SK-N-SH (cell line): ENCODE data around the gene ZNF814. TPM values are rescaled to one million over a fixed set of nuclear protein-coding genes. Genes with fewer than 3 reads are reported as not detected.
"Not testable (repeated sequence)": the region's sequence is repeated elsewhere in the genome, so short reads cannot be mapped to it uniquely, and the experiment has no call there.

Experiments
- CTCF ChIA-PET: fragments of 300-600, 350-600 bp; formaldehyde crosslinking; extraction: SDS; loops from one replicate; lab custom pipeline; 2021; lab: Yijun Ruan, JAX
- POLR2A ChIA-PET: fragments of 350-600 bp; sonication (Branson Sonifier 250); formaldehyde crosslinking; extraction: SDS; loops from one replicate; lab custom pipeline; 2020; ENCODE audit warnings: antibody characterized with exemption, inconsistent platforms; lab: Yijun Ruan, JAX
- DNase-seq: peaks from one replicate; pipeline ENCODE4 v3.0.0; 2012
- H2AFZ ChIP-seq: fragments of 200-600 bp; sonication (generic); 2 replicates; pipeline ENCODE4 v1.8.1; 2016; ENCODE audit warnings: antibody characterized with exemption, mild to moderate bottlenecking, low read depth
- H3F3A ChIP-seq: fragments of 200-600 bp; sonication (generic); replicated peaks from 2 replicates; pipeline ENCODE3; 2016; ENCODE audit warnings: antibody characterized with exemption, mild to moderate bottlenecking; ENCODE audit not compliant: insufficient read depth
- H3K27ac ChIP-seq, 2 experiments: fragments of 200-500 bp in 1 of 2; fragments of 200-600 bp in 1 of 2; sonication (Bioruptor generic) in 1 of 2; sonication (generic), shearing (Covaris generic) in 1 of 2; 2 replicates each; pipeline versions ENCODE4 v1.5.1 to v1.6.1; 2014 to 2016; ENCODE audit warnings: low read depth in 2 of 2, inconsistent platforms in 1 of 2, low read length in 1 of 2, mild to moderate bottlenecking in 1 of 2, mixed read lengths in 1 of 2
- H3K27me3 ChIP-seq: fragments of 200-600 bp; sonication (generic), shearing (Covaris generic); 2 replicates; pipeline ENCODE4 v1.6.1; 2016; ENCODE audit warnings: mixed run types; ENCODE audit not compliant: insufficient read depth
- H3K36me3 ChIP-seq, 2 experiments: fragments of 200-500 bp in 1 of 2; fragments of 200-600 bp in 1 of 2; sonication (Bioruptor generic) in 1 of 2; sonication (generic) in 1 of 2; replicated peaks in 1 of 2; 2 replicates each; pipeline versions ENCODE3 to v1.5.1; 2014 to 2016; ENCODE audit warnings: low read length in 1 of 2, mild to moderate bottlenecking in 1 of 2; ENCODE audit not compliant: insufficient read depth in 2 of 2, control insufficient read depth in 1 of 2
- H3K4me1 ChIP-seq, 2 experiments: fragments of 200-500 bp in 1 of 2; fragments of 200-600 bp in 1 of 2; sonication (Bioruptor generic) in 1 of 2; sonication (generic), shearing (Covaris generic) in 1 of 2; 2 replicates each; pipeline versions ENCODE4 v1.5.1 to v1.6.1; 2014 to 2016; ENCODE audit warnings: low read depth in 1 of 2, low read length in 1 of 2, mixed run types in 1 of 2; ENCODE audit not compliant: insufficient read depth in 2 of 2, control insufficient read depth in 1 of 2
- H3K4me2 ChIP-seq: fragments of 200-600 bp; sonication (generic), shearing (Covaris generic); 2 replicates; pipeline ENCODE4 v1.6.1; 2017; ENCODE audit warnings: mixed run types
- H3K4me3 ChIP-seq, 2 experiments: fragments of 200-500 bp in 1 of 2; fragments of 200-600 bp in 1 of 2; sonication (Bioruptor generic) in 1 of 2; sonication (generic), shearing (Covaris generic) in 1 of 2; 2 replicates each; pipeline versions ENCODE4 v1.5.1 to v1.8.1; 2014 to 2016; ENCODE audit warnings: low read depth in 2 of 2, inconsistent platforms in 1 of 2, low read length in 1 of 2, mild to moderate bottlenecking in 1 of 2, mixed read lengths in 1 of 2, moderate library complexity in 1 of 2
- H3K79me2 ChIP-seq: fragments of 200-600 bp; sonication (generic); 2 replicates; pipeline ENCODE4 v1.8.1; 2017; ENCODE audit warnings: mild to moderate bottlenecking; ENCODE audit not compliant: insufficient read depth
- H3K9ac ChIP-seq: fragments of 200-600 bp; sonication (generic); 2 replicates; pipeline ENCODE4 v1.6.1; 2017; ENCODE audit warnings: mixed run types
- H3K9me2 ChIP-seq: fragments of 200-600 bp; sonication (generic); 2 replicates; pipeline ENCODE4 v1.6.1; 2017; ENCODE audit warnings: mixed run types
- H3K9me3 ChIP-seq: fragments of 200-600 bp; sonication (generic); 2 replicates; pipeline ENCODE4 v1.6.1; 2017; ENCODE audit warnings: mixed run types, mild to moderate bottlenecking, moderate library complexity
- H4K20me1 ChIP-seq: fragments of 200-600 bp; sonication (generic); 2 replicates; pipeline ENCODE4 v1.6.1; 2017; ENCODE audit warnings: mild to moderate bottlenecking, mixed run types; ENCODE audit not compliant: insufficient read depth
- WGBS: methylation state at CpG from one replicate; pipeline ENCODE4 v1.1.6; 2017; ENCODE audit warnings: low lambda C conversion rate; 5-methylcytosine and 5-hydroxymethylcytosine counted together
- polyA plus RNA-seq, 3 experiments: library from polyadenylated mRNA; depleted of rRNA; stranded (reverse); fragments of >200 nt; gene quantifications; 2 replicates each; pipeline ENCODE4 v1.2.3, GENCODE V29; 2012

Gene ZNF814
- polyA plus RNA-seq, 1 of the 3 experiments (the other 2 are of a cell fraction), result 4.3 TPM

- H3K4me3 ChIP-seq, H3K9ac ChIP-seq, H3K4me2 ChIP-seq, H3K9me2 ChIP-seq, CTCF ChIA-PET, H3K4me1 ChIP-seq, H2AFZ ChIP-seq, H3F3A ChIP-seq, DNase-seq, H3K27ac ChIP-seq, POLR2A ChIA-PET, H3K27me3 ChIP-seq, H3K9me3 ChIP-seq, H4K20me1 ChIP-seq: not testable (repeated sequence)
- Histone ChIP-seq H3K79me2 (peaks cover 92% of the 10 kb centered on the region), H3K36me3 (peaks cover 5 to 12% of the 10 kb centered on the region in 2 experiments)
- 73% methylated on average over 4 of the region's 4 CpGs for WGBS
Observed at GRCh38 chr19:57823608-57824007, 65.2 kb downstream of the ZNF814 start.

GRCh38 chr19:57823155-57823554, 65.7 kb downstream of the ZNF814 start:
- H3K27ac ChIP-seq, H3K9me3 ChIP-seq, POLR2A ChIA-PET, H3F3A ChIP-seq, H2AFZ ChIP-seq, H4K20me1 ChIP-seq, H3K9me2 ChIP-seq, H3K27me3 ChIP-seq, H3K4me1 ChIP-seq, H3K4me3 ChIP-seq, DNase-seq, H3K9ac ChIP-seq, CTCF ChIA-PET, H3K4me2 ChIP-seq: not testable (repeated sequence)
- Histone ChIP-seq H3K79me2 (peaks cover 87% of the 10 kb centered on the region), H3K36me3 (peaks cover 5 to 12% of the 10 kb centered on the region in 2 experiments)
- WGBS, result 86% methylated on average over 2 of the region's 2 CpGs

- POLR2A ChIA-PET, H3K27ac ChIP-seq, H3K4me2 ChIP-seq, H3K9ac ChIP-seq, H3K27me3 ChIP-seq, DNase-seq, H2AFZ ChIP-seq, CTCF ChIA-PET, H3K9me2 ChIP-seq, H3K4me3 ChIP-seq, H4K20me1 ChIP-seq, H3K36me3 ChIP-seq, H3K4me1 ChIP-seq, H3F3A ChIP-seq, H3K9me3 ChIP-seq: not testable (repeated sequence)
- 92% methylated on average over 2 of the region's 3 CpGs for WGBS
- H3K79me2 ChIP-seq, result peaks cover 72% of the 10 kb centered on the region
Observed at GRCh38 chr19:57821501-57821900, 67.3 kb downstream of the ZNF814 start.

GRCh38 chr19:57821095-57821494, 67.7 kb downstream of the ZNF814 start:
- peaks cover 68% of the 10 kb centered on the region for H3K79me2 ChIP-seq

More at GRCh38 chr19:57821095-57821494, 67.7 kb downstream of the ZNF814 start:
- H3K27me3 ChIP-seq, H3K9me2 ChIP-seq, H3K27ac ChIP-seq, H4K20me1 ChIP-seq, H3K36me3 ChIP-seq, H2AFZ ChIP-seq, H3K9me3 ChIP-seq, H3K4me1 ChIP-seq, DNase-seq, H3K9ac ChIP-seq, POLR2A ChIA-PET, H3K4me3 ChIP-seq, H3F3A ChIP-seq, CTCF ChIA-PET: not testable (repeated sequence)
- H3K4me2 ChIP-seq, result peak overlapping the region; percentile 88; the same call in 1 of the 2 replicates
- 94% methylated on average over 2 of the region's 3 CpGs for WGBS
